Measurements from ENCODE around the gene TMEM178A. TPM values are rescaled to one million over a fixed set of nuclear protein-coding genes. Genes with fewer than 3 reads are reported as not detected.

TMEM178A gene
- total and polyA plus RNA-seq, 8 donors: 0.34 to 5.8 (median 0.80) TPM

DNA sequence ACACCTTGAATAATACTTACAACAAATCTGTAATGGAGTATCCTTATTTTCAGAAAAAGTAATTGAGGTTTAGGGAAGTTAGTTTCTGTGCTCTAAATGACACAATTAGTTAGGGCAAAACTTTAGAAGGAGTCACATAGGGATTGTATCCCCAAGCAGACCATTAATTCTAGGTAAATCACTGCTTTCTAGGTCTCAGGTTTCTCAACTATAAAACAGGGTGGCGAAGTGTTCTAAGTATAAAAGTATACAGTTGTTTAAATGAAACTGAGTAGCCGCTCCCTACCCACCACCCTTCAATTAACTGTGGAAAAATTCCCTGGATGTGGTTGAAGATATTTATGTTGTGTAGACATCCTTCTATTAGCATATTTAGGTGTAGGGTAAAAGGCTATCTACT, 19.9 kb upstream of the TMEM178A start:
- DNase-seq: no peak
- TF ChIP-seq, protein P1, sequence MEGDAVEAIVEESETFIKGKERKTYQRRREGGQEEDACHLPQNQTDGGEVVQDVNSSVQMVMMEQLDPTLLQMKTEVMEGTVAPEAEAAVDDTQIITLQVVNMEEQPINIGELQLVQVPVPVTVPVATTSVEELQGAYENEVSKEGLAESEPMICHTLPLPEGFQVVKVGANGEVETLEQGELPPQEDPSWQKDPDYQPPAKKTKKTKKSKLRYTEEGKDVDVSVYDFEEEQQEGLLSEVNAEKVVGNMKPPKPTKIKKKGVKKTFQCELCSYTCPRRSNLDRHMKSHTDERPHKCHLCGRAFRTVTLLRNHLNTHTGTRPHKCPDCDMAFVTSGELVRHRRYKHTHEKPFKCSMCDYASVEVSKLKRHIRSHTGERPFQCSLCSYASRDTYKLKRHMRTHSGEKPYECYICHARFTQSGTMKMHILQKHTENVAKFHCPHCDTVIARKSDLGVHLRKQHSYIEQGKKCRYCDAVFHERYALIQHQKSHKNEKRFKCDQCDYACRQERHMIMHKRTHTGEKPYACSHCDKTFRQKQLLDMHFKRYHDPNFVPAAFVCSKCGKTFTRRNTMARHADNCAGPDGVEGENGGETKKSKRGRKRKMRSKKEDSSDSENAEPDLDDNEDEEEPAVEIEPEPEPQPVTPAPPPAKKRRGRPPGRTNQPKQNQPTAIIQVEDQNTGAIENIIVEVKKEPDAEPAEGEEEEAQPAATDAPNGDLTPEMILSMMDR (IDR thresholded peaks at IDR 0.05): no peak
- intact Hi-C loops (cut with DNase I): no loop called here
- 94 to 98% methylated on average over 2 of the region's 2 CpGs for WGBS, 2 donors
- ATAC-seq: no peak
- FAIRE-seq: no peak
- no peaks in the 10 kb centered on the region for H3K36me3 ChIP-seq
- H3K27ac ChIP-seq: no peak overlapping the region
- H3K4me1 ChIP-seq: no peaks in the 10 kb centered on the region
- H3K27me3 ChIP-seq: no peaks in the 10 kb centered on the region
- no peak overlapping the region for H3K4me3 ChIP-seq
- no peaks in the 10 kb centered on the region for H3K9me3 ChIP-seq

DNA sequence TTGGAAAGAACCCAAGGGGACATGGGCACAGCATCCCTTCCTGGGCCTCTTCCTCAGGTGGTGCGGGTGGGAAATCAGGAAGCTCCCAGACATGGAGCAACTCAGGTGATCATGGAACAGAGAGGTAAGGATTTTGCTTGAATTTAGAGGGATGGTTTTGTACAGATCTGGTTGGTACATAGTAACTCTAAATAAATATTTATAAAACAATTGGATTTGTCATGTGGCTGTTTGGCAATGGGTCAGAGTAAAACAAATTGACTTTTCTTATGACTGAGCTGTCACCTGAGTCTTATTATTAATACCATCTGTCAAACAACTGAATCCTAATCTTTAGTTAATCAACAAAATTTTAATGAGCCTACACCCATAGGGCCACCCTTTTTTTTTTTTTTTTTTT, 19.4 kb upstream of the TMEM178A start:
- H3K9me3 ChIP-seq: no peaks in the 10 kb centered on the region
- ATAC-seq: peak in 1 of 4 donors; percentile 24

DNA sequence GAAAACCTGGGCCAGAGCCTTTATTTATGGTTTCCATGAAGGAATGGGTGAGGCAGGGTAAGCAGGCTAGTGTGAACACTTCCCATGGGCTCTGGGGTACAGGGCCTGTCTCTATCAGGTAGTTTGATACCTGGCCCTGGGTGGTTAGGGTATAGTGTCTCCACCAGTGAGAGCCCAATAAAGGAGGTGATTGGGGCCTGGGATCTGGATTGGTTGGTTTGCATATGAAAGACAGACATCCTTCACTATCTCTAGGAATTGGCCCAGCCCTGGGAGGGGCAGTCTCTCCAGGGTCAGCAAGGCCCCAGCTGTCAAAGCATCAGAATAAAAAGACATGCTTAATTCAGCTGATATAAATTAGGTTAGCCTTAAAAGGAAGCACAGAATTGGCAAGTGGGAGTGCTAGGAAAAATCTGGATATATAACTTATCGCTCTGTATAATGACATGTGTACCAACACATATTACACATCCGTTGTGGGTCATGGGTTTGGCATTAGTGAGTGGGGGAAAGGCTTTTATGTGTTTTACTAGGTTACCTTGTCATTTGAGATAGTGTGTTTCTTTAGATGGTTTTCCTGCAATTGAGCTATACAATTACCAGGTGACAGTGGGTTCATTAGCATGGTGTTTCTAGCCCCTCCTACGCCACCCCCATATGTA, 18.5 kb upstream of the TMEM178A start:
- no peak for DNase-seq
- no peak for FAIRE-seq
- 95 to 98% methylated on average over 3 of the region's 3 CpGs for WGBS, 2 donors
- intact Hi-C loops (cut with DNase I): no loop called here
- H3K27ac ChIP-seq: no peak overlapping the region
- no peaks in the 10 kb centered on the region for H3K9me3 ChIP-seq
- H3K27me3 ChIP-seq: no peaks in the 10 kb centered on the region
- TF ChIP-seq, protein P1 (IDR thresholded peaks at IDR 0.05): no peak
- H3K4me1 ChIP-seq: no peaks in the 10 kb centered on the region
- H3K36me3 ChIP-seq: no peaks in the 10 kb centered on the region
- ATAC-seq: no peak
- H3K4me3 ChIP-seq: no peak overlapping the region

More for the DNA sequence above, 19.4 kb upstream of the TMEM178A start:
- TF ChIP-seq, protein P1 (IDR thresholded peaks at IDR 0.05): no peak
- Histone ChIP-seq H3K27me3 (no peaks in the 10 kb centered on the region), H3K27ac (no peak overlapping the region), H3K36me3 (no peaks in the 10 kb centered on the region), H3K4me3 (no peak overlapping the region), H3K4me1 (no peaks in the 10 kb centered on the region)
- intact Hi-C loops (cut with DNase I): no loop called here
- no peak for DNase-seq
- 97 to 100% methylated on average over 1 of the region's 1 CpG for WGBS, 2 donors
- FAIRE-seq: no peak

DNA sequence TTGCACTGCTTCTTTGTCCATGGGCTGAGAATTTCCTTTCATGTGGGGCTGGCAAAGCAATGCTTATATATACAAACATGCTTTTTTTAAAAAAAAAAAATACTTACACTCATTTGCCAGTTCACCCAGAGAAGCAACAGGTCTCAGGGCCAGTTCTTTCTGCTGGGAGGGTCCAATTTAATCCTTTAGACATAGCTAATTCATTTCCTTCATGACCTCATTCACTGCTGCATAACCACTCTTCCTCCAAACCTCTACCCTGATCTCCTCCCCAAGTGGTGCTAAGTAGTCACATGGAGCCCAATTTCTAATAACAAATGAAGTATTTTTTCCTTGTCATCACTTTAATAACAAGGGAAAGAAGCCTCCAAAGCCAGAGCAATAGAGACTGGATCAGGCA, 17.1 kb upstream of the TMEM178A start:
- no peak for FAIRE-seq
- no peaks in the 10 kb centered on the region for H3K36me3 ChIP-seq
- H3K27ac ChIP-seq: no peak overlapping the region
- H3K4me1 ChIP-seq: no peaks in the 10 kb centered on the region
- TF ChIP-seq, protein P1 (IDR thresholded peaks at IDR 0.05): no peak
- no peak for ATAC-seq
- H3K27me3 ChIP-seq: no peaks in the 10 kb centered on the region
- H3K9me3 ChIP-seq: no peaks in the 10 kb centered on the region
- DNase-seq: no peak
- H3K4me3 ChIP-seq: no peak overlapping the region
- intact Hi-C loops (cut with DNase I): no loop called here

DNA sequence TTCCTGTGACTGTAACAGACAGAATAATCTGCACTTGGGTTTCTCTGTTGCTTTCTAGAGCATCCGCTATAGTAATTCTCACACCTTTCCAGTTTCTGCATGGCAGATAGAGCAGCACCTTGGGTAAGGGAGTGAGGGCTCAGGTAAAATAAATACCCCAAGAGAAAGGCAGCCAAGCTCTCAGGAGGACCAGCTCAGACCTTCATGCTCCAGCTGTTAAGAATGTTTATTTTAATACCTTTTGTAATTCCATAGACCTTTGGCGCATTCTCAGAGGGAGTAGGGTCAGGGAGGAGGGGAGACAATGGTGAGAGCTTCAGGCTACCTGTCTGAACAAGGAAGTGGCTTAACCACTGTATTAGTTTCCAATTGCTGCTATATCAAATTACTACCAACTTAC, 16.2 kb upstream of the TMEM178A start:
- H3K4me1 ChIP-seq: no peaks in the 10 kb centered on the region
- intact Hi-C loops (cut with DNase I): no loop called here
- ATAC-seq (no peak), DNase-seq (no peak), FAIRE-seq (no peak)
- TF ChIP-seq, protein P1 (IDR thresholded peaks at IDR 0.05): no peak
- H3K27me3 ChIP-seq: no peaks in the 10 kb centered on the region
- no peak overlapping the region for H3K27ac ChIP-seq
- no peaks in the 10 kb centered on the region for H3K9me3 ChIP-seq
- 96 to 97% methylated on average over 2 of the region's 2 CpGs for WGBS, 2 donors
- H3K4me3 ChIP-seq: no peak overlapping the region
- H3K36me3 ChIP-seq: no peaks in the 10 kb centered on the region
